ENCODE results near the gene DDX51.
"Not testable (repeated sequence)": the region's sequence is repeated elsewhere in the genome, so short reads cannot be mapped to it uniquely, and the experiment has no call there.

DDX51 gene

GRCh38 chr12:132153501-132154340 lies 9.6 kb upstream of the DDX51 start:
- DNase-seq (ENCODE audit: low read depth), result peak; percentile 53

DNA sequence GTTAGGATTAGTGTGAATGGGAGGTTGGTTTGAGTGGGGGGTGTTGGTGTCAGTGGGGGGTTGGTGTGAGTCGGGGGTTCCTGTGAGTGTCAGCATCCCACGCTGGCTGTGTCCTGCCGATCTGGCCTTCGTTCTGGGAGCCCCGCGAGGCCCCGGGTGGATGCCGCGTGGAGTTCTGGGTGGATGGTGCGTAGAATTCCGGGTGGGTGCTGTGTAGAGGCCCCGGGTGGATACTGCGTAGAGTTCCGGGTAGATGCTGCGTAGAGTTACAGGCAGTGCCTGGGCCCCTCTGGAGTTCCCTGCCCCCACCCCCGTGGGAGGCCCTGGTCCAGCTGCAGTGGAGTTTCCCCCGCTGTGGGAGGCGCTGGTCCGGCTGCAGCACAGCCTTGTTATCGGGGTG lies 8.8 kb upstream of the DDX51 start:
- no peak for DNase-seq (ENCODE audit: low read depth)

GRCh38 chr12:132152411-132152821 lies 8.3 kb upstream of the DDX51 start:
- DNase-seq (ENCODE audit: low read depth), result no peak

GRCh38 chr12:132151766-132152410 lies 7.8 kb upstream of the DDX51 start:
- no peak for DNase-seq (ENCODE audit: low read depth)

GRCh38 chr12:132151145-132151765 lies 7.1 kb upstream of the DDX51 start:
- DNase-seq (ENCODE audit: low read depth), result no peak

DNA sequence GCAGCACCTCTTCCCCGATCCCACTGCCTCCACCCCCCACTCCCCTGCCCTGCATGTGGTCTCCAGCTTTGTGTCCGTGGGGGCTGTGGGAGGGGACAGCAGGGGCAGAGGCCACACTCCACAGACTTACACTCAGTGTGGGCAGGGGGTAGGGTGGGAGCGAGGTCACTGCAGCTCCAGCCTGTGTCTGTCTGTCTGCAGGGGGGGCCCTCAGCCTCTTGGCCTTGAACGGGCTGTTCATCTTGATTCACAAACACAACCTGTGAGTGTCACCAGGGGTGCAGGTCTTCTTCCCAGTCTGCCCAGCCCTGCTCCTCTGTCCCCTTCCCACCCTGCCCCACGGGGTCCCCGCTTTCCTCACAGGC lies 6.6 kb upstream of the DDX51 start:
- no peak for DNase-seq (ENCODE audit: low read depth)

DNA sequence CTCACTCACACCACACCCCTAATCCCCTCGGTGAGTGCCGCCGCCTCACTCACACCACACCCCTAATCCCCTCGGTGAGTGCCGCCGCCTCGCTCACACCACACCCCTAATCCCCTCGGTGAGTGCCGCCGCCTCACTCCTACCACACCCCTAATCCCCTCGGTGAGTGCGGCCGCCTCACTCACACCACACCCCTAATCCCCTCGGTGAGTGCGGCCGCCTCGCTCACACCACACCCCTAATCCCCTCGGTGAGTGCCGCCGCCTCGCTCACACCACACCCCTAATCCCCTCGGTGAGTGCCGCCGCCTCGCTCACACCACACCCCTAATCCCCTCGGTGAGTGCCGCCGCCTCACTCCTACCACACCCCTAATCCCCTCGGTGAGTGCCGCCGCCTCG lies 5.4 kb upstream of the DDX51 start:
- not testable (repeated sequence) for DNase-seq (ENCODE audit: low read depth)

DNA sequence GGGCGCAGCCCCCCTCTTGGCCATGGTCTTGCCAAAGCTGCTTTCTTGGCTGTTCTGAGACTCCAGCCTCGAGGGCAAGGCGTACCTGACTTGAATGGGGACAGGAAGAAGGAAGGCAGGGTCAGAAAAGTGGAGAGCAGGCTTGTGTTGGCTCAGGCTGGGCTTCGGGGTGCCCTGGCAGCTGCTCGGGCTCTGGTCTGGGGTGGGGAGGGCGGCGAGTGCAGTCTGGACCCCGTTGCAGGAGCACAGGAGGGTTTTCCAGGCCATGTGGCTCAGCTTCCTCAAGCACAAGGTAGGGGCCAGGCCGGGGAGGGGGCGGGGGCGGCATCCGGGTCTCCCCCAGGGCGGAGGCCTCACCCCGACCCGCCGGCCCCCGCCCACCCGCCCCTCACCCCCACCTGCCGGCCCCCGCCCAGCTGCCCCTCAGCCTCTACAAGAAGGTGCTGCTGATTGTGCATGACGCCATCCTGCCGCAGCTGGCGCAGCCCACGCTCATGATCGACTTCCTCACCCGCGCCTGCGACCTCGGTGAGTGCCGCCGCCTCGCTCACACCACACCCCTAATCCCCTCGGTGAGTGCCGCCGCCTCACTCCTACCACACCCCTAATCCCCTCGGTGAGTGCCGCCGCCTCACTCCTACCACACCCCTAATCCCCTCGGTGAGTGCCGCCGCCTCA lies 4.4 kb upstream of the DDX51 start:
- no peak for DNase-seq (ENCODE audit: low read depth)

GRCh38 chr12:132147423-132148367 lies 3.6 kb upstream of the DDX51 start:
- no peak for DNase-seq (ENCODE audit: low read depth)

- no peak for DNase-seq (ENCODE audit: low read depth)
Observed at GRCh38 chr12:132146772-132147422, 2.8 kb upstream of the DDX51 start.

DNA sequence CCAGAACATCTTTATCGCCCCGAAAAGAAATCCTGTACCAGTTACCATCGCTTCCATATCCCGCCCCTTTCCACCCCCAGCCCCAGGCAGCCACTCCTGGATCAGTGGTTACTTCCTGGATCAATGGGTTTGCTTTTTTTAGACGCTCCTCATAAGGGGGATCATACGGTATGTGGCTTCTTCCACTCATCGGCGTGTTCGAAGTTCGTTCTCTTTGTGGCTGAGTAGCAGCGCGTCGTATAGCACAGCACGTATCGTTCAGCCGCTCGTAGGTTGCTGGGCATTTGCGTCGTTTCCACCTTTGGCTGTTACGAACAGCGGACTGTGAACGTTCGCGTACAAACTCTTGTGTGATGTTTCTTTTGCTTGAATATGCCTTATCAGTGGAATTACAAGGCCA lies 2.0 kb upstream of the DDX51 start:
- DNase-seq (ENCODE audit: low read depth), result no peak

DNA sequence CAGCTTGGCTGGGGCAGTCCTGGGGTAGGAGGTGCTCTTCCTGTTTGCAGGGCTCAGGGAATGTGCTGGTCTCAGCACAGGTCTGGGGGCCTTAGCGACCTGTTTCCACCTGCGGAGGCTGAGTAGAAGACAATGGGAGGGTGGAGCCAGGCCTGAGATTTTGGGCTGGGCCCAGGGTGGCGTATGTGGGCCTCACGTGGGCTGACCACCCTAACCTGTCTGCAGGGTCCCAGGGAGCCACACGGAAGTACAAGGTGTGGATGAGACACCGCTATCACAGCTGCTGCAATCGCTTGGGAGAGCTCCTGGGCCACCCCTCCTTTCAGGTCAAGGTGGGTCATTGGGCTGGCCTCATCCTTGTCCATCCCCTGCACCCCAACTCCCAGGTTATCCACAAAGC lies 1.2 kb upstream of the DDX51 start:
- DNase-seq (ENCODE audit: low read depth), result no peak

DNA sequence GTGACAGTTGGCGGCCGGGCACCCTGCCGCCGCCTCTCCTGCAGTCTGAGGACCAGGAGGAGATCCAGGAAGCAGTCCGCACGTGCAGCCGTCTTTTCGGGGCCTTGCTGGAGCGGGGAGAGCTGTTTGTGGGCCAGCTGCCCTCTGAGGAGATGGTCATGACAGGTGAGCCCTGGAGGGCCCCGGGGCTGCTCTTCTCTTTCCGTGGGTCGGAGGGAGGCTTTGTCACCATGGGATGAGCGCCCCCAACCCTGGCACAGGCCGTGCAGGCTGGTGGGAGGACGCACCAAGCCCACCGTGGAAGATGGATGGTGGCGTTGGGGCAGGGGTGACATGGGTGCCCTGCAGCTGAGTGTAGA lies 670 bp upstream of the DDX51 start:
- no peak for DNase-seq (ENCODE audit: low read depth)

- DNase-seq (ENCODE audit: low read depth), result no peak
Observed at GRCh38 chr12:132143336-132144071, 615 bp downstream of the DDX51 start.

DNA sequence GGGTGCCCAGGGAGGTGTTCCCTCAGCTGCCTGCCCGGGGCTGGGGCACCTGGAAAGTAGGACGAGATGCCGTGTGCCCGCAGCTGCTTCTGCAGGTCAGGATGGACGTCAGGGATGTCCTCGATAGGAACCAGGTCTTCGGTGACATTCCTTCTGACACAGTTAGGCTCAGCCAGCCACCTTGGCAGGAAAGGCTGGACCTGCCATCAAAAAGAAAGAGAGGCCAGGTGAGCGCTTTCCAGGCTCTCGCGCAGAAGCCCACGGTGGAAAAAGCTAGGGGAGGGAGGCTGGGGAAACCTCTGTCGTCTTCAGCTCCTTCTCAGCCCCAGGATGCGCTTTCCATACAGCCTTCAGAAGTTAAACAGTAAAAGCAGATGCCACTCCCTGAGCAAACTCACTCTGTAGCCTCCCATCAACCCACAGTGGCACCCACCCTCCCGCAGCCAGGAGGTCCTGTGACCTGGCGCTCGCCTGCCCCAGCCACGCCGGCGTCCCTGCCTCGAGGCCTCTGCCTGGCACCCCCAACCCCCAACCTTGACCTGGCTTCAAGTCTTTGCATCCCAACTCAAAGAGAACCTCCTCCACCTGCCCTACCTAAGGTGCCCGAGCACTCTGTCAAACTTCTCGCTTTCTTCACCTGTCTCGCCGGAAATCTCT lies 1.3 kb downstream of the DDX51 start:
- DNase-seq (ENCODE audit: low read depth), result no peak

DNA sequence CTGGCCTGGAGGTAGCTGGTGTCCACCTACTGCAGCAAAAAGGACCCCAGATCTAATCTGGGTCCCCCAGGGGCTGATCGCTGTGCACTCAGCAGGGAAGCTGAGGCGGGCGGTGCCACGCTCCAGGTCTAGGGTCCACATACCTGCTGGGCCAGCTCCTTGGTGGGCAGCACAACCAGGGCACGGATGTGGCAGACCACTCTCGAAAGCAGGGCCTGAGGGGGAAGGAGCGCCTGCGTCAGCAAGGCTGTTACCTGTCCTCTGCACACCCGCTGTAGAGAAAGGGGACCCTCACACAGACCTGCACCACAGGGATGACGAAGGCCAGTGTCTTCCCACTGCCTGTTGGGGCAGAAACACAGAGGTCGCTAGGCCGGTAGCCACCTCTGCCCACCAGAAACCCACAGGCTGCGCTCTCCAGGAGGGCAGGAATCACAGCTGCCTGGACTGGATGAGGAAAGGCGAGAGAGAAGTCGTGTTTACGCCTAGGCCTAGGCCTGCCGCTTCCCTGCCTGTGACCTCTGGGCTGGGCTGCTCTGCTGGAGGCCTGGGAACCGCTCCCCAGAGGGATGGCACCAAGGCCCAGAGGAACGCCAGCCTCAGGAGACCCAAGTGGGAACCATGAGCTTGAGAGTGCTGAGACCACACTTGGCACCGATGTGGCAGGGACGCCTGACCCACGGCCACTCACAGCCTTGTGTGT lies 2.0 kb downstream of the DDX51 start:
- no peak for DNase-seq (ENCODE audit: low read depth)

- DNase-seq (ENCODE audit: low read depth), result no peak
Observed at GRCh38 chr12:132140918-132141841, 2.9 kb downstream of the DDX51 start.

GRCh38 chr12:132140501-132140900 lies 3.6 kb downstream of the DDX51 start:
- DNase-seq (ENCODE audit: low read depth), result no peak

All from activated T-helper 1 cell treated with Interleukin-2 at 50 U/mL for 16 hours (primary cell).